Right renal pelvis (tissue), 4 donors: ENCODE data around the gene ZFP69B. TPM values are rescaled to one million over a fixed set of nuclear protein-coding genes. Genes with fewer than 3 reads are reported as not detected.

Source experiments
- DNase-seq, 4 donors: peaks; one replicate each; pipeline ENCODE4 v3.0.0-alpha.2; 2013; ENCODE audit warnings: low read depth in 4 of 4, low spot score in 3 of 4, missing footprints in 1 of 4
- polyA plus RNA-seq, 4 donors: library from polyadenylated mRNA; unstranded; fragments of 120-200 nt; gene quantifications; one replicate each; pipeline ENCODE4 v1.2.1, GENCODE V29; 2013; ENCODE audit not compliant: insufficient read length in 4 of 4

The ZFP69B gene
- 1 to 10 TPM; 4.8 to 5.6 (median 5.5) TPM for polyA plus RNA-seq

- DNase-seq: peak; percentile 82 to 93 (median 86)
Measured at GRCh38 chr1:40449684-40450494, at the start of gene ZFP69B. Gene ZFP69B (plus strand): TSS chr1:40450476. CDS start chr1:40450962, 486 bp downstream.

GRCh38 chr1:40401473-40402201 lies 48.6 kb upstream of the ZFP69B start:
- no peak for DNase-seq

- peak in 1 of 4 donors; percentile 44 for DNase-seq
Measured at GRCh38 chr1:40404670-40405462, 45.4 kb upstream of the ZFP69B start.

- DNase-seq: no peak
Measured at GRCh38 chr1:40405812-40406211, 44.5 kb upstream of the ZFP69B start.

GRCh38 chr1:40407453-40407852 lies 42.8 kb upstream of the ZFP69B start:
- no peak for DNase-seq

- DNase-seq: no peak
Measured at GRCh38 chr1:40409467-40409866, 40.8 kb upstream of the ZFP69B start.

GRCh38 chr1:40411294-40411693 lies 39.0 kb upstream of the ZFP69B start:
- no peak for DNase-seq

- no peak for DNase-seq
Measured at GRCh38 chr1:40411843-40412242, 38.4 kb upstream of the ZFP69B start.

- DNase-seq: no peak
Measured at GRCh38 chr1:40413527-40414252, 36.6 kb upstream of the ZFP69B start.

- DNase-seq: no peak
Measured at GRCh38 chr1:40414331-40414730, 35.9 kb upstream of the ZFP69B start.

GRCh38 chr1:40416709-40417108 lies 33.6 kb upstream of the ZFP69B start:
- DNase-seq: no peak

- no peak for DNase-seq
Measured at GRCh38 chr1:40421431-40422384, 28.6 kb upstream of the ZFP69B start.

- DNase-seq: no peak
Measured at GRCh38 chr1:40422630-40423263, 27.5 kb upstream of the ZFP69B start.

- no peak for DNase-seq
Measured at GRCh38 chr1:40423264-40423642, 27.0 kb upstream of the ZFP69B start.

GRCh38 chr1:40423951-40424618 lies 26.2 kb upstream of the ZFP69B start:
- no peak for DNase-seq

GRCh38 chr1:40425198-40425597 lies 25.1 kb upstream of the ZFP69B start:
- DNase-seq: no peak

- no peak for DNase-seq
Measured at GRCh38 chr1:40431385-40431784, 18.9 kb upstream of the ZFP69B start.
